GM20431 (cell line): Measurements from ENCODE around the gene SLC6A7.

Experiments used
- in situ Hi-C: fragments of 300-500 bp; cut with MseI, MboI; formaldehyde crosslinking; loops from one replicate; pipeline ENCODE4 v1.15.0; 2020; ENCODE audit warnings: low sequenced_read_pairs; ENCODE audit not compliant: unreplicated experiment

SLC6A7 gene

DNA sequence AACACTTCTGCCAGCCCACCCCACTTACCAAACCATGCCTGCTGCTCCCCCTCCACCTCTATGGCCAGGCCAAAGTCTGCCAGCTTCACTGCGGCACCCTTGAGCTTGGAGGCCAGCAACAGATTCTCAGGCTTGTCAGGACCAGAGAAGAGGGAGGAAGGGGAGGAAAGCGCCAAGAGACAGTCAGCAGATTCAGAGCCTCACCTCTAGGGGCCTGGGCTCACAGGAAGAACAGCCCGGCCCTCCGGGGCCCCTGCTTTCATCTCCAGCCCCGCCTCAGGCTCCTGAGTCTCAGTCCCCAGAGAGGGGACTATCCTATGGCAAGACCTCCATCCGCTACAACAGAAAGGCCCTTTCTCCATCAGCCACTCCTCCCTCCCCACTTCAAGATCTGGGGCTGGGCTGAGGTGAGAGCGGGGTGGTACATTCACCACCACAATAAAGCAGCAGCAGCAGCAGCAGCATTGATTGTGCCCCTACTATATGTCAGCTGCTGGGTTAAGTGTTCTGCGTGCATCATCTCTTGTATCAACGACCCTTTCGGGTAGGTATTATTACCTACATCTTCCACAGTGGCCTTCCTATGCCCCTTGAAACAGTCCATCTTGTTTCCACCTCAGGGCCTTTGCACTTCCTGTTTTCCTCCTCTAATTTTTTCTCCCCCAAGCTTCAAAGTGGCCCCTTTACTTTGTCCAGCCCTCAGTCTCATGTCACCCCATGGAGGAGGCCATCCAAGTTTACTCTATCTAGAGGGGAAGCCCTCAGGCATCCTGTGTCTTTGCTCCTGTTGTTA, 63.8 kb downstream of the SLC6A7 start:
- in situ Hi-C loops: no loop called here

DNA sequence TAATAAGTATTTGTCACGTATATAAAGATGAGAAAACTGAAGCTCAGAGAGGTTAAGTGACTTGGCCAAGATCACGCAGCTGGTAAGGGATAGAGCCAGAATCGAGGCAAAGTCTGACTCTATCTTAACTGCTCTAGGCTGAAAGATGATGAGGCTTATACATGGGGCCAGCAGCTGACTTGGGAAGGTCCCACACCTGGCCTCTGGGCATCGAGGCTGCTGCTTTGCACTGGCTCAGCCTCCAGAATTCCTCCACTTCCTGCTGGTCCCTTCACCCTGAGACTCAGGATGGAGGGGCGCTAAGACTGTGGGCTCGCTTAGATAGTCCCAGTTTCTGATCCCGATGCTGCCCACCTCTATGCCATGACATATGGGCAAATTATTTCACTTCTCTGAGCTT, 64.5 kb downstream of the SLC6A7 start:
- in situ Hi-C loops: no loop called here

DNA sequence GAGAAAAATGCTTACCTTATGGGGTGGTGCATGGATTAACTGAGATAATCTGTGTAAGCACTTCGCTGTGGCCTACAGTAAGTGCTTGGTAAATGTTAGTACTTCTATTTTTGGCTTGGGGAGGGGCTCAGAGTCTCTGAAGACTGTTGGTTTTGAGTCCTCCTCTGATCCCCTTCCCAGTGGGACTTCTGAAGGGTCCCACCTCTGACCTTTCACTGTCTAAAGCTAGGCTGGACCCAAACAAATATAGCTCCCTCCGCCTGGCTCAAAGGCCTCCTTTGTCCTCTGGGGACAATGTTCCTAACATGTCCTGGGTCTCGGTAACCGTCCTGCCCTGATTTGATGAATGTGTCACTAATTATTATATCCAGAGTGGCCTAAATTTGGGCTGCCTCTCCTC, 64.9 kb downstream of the SLC6A7 start:
- in situ Hi-C loops: no loop called here

DNA sequence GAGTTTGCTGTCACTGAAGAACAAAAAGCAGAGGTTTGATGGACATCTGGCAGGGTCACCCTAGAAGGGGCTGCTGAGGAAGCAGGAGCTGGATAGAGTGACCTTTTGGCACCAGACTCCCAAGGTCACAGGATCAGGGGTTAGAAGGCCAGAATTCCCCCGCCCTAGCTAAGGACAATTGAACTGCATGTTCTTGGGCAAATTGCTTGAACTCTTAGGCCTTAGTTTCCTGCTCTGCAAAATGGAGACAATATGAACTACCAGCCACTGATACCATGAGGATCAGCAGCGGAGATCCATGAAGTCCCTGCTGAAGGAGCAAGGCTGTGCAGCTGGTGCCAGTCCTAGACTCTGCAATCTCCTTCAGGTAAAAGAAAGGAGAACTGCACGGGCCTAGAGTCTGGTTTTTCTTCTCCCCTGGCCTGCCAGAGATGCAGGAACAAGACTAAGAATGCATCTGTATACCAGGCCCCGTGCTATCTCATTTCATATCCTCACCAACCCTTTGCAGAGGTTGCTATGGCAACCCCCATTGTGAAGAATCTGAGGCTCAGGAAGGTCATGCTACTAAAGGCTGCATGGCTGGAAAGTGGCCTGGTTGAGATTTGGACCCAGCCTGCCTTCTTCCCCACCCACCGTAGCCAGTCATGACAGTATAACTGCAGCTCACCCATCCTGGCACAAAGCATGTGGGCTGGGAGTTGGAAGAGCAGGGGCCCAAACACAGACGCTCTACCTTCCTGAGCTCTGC, 66.0 kb downstream of the SLC6A7 start:
- in situ Hi-C loops: no loop called here

DNA sequence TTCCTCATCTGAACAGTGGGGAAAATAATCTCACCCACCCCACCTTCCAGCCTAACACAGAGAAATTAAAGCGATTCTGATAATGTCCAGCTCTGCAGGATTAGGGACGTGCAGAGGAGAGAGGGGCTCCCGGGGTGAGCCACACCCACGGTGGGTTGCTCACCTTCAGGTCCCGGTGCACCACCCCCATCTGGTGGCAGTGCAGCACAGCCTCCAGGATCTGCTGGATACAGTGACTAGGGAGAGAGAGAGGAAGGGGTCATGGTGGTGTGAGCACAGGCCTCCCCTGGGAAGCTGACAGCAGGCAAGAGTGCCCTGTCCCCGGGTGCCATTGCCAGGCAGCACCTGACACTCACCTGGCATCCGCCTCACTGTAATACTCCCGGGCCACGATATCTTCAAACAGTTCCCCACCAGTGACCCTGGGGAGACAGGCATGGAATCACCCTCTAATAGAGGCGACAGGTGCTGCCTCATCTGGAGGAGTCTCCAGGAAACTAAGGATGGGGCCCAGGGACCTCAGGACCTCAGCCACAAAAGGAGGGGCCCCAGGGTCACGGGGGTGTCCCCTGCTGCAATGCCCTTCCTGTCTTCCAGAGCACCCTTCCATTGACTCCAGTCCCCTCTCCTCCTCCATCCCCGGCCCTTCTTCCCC, 66.7 kb downstream of the SLC6A7 start:
- in situ Hi-C loops: no loop called here

DNA sequence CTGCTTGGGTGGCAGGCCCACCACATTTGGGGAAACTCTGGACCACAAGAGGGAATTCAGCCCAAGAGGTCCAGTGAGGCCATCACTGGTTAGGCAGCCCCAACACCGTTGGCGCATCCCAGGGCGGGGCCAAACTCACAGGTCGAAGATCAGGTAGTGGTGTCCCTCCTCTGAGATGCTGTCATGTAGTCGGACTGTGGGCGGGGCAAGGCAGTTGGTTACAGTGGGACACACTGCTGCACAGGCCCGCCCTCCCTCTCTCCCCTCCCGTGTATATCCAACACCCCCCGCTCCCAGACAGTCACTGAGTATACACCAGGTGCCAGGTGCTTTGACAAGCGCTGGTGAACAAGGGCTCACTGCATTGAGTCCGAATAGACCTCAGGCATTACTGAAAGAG, 67.6 kb downstream of the SLC6A7 start:
- in situ Hi-C loops: no loop called here

DNA sequence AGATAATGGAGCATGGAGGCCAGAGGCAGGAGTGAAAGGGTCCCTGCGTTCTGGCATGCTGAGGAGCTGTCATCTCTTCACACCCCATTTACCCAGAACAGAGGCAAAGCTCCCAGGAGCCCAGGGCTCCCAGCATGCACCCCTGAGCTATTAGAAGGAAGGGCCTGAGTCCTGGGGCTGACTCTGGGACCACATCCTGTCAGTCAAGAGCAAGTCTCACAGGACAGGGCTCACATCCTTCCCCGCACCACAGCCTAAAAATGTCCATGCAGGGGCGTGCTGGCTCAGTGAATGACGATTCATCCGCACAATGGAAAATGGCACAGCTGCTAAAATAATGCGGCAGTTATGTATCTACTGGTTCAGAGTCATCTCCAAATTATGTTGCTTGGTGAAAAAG, 68.3 kb downstream of the SLC6A7 start:
- in situ Hi-C loops: no loop called here
